Body of pancreas (tissue), 4 donors: ENCODE data around the gene PAX9.

Source experiments
- CTCF ChIP-seq, 7 experiments: fragments of 450-650 bp in 4 of 7; fragments of 200-600 bp in 3 of 7; sonication (generic) in 3 of 7; IDR thresholded peaks; one replicate each; pipeline ENCODE4 v1.5.1; 2016 to 2019; ENCODE audit warnings: antibody characterized with exemption in 7 of 7
- POLR2A ChIP-seq, 3 donors: fragments of 450-650 bp; IDR thresholded peaks; one replicate each; pipeline ENCODE4 v1.6.1; 2016; ENCODE audit warnings: antibody characterized with exemption in 3 of 3, mild to moderate bottlenecking in 2 of 3

DNA sequence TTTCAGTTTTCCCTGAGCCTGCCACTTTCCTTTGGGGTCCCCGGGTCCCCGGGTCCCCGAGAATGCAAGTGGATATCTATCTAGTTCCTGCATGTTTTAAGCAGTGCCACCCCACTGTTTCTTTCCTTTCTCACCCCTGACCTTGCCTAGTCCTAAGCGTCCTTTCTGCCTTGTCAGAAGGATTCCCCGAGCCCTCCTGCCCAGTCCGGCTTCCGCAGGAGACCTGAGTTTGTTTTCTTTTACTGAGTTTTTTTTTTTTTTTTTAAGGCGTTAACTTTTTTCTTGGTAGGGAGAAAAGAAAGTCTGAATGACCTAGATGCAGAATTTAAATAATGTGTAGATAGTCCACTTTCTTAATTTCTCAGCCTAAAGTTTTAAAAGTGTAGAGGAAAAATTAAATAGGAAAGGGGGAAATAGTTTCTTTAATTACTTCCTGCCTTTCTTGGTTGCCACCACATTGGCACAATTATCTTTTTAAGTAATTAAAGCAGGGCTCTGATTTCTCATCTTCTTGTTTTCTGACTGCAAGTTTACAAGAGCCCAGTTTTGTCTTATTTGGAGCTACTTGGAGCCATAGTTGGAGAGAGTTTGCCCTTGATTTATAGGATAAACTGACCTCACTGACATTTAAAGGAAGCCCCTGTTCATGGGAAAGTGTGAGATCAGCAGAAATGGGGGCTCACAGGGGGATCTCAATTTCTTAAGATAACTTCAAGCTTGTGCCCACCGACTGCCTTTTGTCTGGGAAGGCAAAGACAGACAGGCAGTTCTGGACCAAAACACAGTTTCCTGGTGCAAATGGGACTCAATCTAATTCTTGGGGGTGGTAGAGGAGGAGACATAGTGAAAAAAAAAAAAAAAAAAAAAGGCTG is 2.9 kb downstream of the PAX9 start:
- TF ChIP-seq CTCF (IDR thresholded peaks at IDR 0.05), result no peak
- no peak for TF ChIP-seq POLR2A (IDR thresholded peaks at IDR 0.05)
